GM12891 (cell line): ENCODE measurements around the gene ANKMY2.

Experiments used
- DNase-seq: peaks from one replicate; pipeline ENCODE4 v3.0.0; 2011; ENCODE audit warnings: low spot score; ENCODE audit not compliant: insufficient read length
- FAIRE-seq: peaks from 2 replicates; lab custom pipeline; 2011; peaks lifted over from hg19 to GRCh38; lab: Jason Lieb, UNC
- PAX5 ChIP-seq: IDR thresholded peaks from 2 replicates; pipeline ENCODE4 v1.6.1; 2011; ENCODE audit warnings: low read length, moderate library complexity, mild to moderate bottlenecking; ENCODE audit not compliant: insufficient read depth, severe bottlenecking
- POLR2A ChIP-seq: IDR thresholded peaks from 2 replicates; pipeline ENCODE4 v1.6.1; 2011; ENCODE audit warnings: low read depth, low read length, control low read depth
- POLR2AphosphoS5 ChIP-seq: IDR thresholded peaks from 2 replicates; pipeline ENCODE4 v1.6.1; 2011; ENCODE audit warnings: low read depth, low read length, control low read depth
- POU2F2 ChIP-seq: IDR thresholded peaks from 2 replicates; pipeline ENCODE4 v1.6.1; 2011; ENCODE audit warnings: low read depth, mild to moderate bottlenecking, control low read depth, low read length, moderate library complexity
- SPI1 ChIP-seq: IDR thresholded peaks from 2 replicates; pipeline ENCODE4 v1.6.1; 2011; ENCODE audit warnings: low read depth, low read length, control low read depth
- TAF1 ChIP-seq: IDR thresholded peaks from 2 replicates; pipeline ENCODE4 v1.6.1; 2011; ENCODE audit warnings: low read depth, low read length, control low read depth

Gene ANKMY2

GRCh38 chr7:16646472-16647072, 1.0 kb upstream of the ANKMY2 start:
- FAIRE-seq, result no peak
- TF ChIP-seq POLR2A (no peak), POU2F2 (no peak), PAX5 (no peak), POLR2AphosphoS5 (no peak), TAF1 (no peak), SPI1 (no peak)
- DNase-seq, result no peak

GRCh38 chr7:16644636-16645592, 640 bp downstream of the ANKMY2 start:
- DNase-seq (no peak), FAIRE-seq (no peak)

GRCh38 chr7:16644157-16644556, 1.4 kb downstream of the ANKMY2 start:
- no peak for DNase-seq
- TF ChIP-seq SPI1, result no peak
- TF ChIP-seq PAX5, result no peak
- TF ChIP-seq POLR2A, result no peak
- TF ChIP-seq POU2F2, result no peak
- TF ChIP-seq TAF1, result no peak
- no peak for TF ChIP-seq POLR2AphosphoS5
- no peak for FAIRE-seq

More at GRCh38 chr7:16644636-16645592, 640 bp downstream of the ANKMY2 start:
- TF ChIP-seq PAX5, result no peak
- TF ChIP-seq POLR2AphosphoS5, result no peak
- TF ChIP-seq POU2F2, result no peak
- no peak for TF ChIP-seq SPI1
- TF ChIP-seq TAF1, result no peak
- no peak for TF ChIP-seq POLR2A

DNA sequence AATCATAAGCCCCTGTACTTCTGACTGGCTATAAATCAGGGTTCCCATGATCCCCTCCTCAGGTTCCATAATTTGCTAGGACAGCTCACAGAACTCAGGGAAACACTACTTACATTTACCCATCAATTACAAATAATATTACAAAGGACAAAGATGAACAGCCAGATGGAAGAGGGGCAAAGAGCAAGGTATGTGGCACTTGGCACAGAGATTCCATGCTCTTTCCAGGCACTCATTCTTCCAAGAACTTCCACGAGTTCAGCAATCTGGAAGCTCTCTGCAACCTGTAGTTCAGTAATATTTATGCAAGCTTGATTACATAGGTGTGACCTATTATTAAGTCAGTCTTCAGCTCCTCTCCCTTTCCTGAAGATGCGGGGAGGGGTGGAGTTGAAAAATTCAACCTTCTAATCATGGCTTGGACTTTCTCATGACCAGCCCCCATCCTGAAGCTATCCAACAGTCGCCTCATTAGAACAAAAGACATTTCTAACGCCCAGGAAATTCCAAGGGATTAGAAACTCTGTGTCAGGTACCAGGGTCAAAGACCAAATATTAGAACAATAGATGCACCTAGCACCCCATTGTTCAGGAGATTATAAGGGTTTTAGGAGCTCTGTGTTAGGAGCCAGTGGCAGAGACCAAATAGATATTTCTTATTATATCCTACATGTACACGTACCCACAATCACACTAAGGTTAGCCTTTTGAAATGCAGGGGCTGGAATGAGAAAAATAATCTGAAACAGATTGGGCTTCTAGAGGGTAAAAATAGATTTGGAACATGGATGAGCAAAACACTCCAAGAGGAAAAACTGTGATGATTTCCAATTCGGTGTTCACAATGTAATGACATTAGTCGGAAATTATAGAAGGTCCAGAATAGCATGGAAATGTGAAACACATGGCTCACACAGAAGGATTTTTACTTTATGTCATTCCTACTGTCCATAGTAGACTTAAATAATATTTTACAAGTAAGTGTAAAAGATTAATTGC, 7.0 kb downstream of the ANKMY2 start:
- DNase-seq (no peak), FAIRE-seq (no peak)
- TF ChIP-seq TAF1, result no peak
- no peak for TF ChIP-seq POLR2AphosphoS5
- no peak for TF ChIP-seq POU2F2
- no peak for TF ChIP-seq POLR2A
- no peak for TF ChIP-seq SPI1
- no peak for TF ChIP-seq PAX5

- DNase-seq (no peak), FAIRE-seq (no peak)
- TF ChIP-seq SPI1 (no peak), POLR2A (no peak), PAX5 (no peak), POU2F2 (no peak), TAF1 (no peak), POLR2AphosphoS5 (no peak)
Measured at GRCh38 chr7:16637379-16637778, 8.2 kb downstream of the ANKMY2 start.

- DNase-seq (no peak), FAIRE-seq (no peak)
- TF ChIP-seq POU2F2 (no peak), POLR2AphosphoS5 (no peak), TAF1 (no peak), PAX5 (no peak), POLR2A (no peak), SPI1 (no peak)
Measured at GRCh38 chr7:16636555-16637101, 8.9 kb downstream of the ANKMY2 start.

DNA sequence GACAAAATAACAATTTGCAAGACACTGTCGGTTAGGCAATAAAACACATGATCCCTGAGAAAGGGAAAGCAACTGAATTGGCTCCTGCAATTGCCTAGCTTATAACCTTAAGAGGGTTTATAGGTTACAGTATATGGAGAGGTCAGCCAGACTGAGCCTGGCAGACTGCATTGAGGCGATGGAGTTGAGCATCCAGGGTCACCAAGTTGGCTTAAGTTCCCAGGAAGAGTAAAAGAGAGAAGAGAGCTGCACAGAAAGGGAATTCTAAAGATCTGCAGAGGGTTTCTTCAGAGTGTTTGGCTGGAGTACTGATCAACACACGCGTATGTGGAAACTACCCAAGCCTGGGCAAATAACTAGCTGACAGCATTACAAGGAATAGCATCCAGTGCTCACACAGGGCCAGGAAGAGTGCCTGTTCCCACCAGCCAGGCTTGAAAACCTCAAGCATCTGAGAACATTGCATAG, 11.2 kb downstream of the ANKMY2 start:
- FAIRE-seq, result no peak
- no peak for DNase-seq
- TF ChIP-seq PAX5, result no peak
- no peak for TF ChIP-seq TAF1
- TF ChIP-seq POLR2AphosphoS5, result no peak
- TF ChIP-seq SPI1, result no peak
- TF ChIP-seq POLR2A, result no peak
- no peak for TF ChIP-seq POU2F2

DNA sequence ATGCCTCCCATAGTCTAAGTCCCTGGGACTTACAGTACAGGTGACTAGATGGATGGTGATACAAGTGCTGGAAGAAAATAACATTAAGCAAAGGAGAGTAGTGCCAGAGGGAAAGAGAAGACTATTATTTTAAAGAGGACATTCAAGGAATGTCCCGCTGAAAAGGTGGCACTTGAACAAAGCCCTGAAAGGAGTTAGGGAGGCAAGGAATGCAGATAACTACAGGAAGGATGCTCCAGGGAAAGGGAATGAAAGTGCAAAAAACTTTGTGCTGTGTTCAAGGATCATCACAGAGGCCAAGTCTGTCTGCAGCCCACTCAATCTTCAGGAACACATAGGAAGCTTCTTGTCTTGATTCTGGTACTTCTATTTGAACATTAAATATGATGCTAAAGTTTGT, 14.9 kb downstream of the ANKMY2 start:
- FAIRE-seq (no peak), DNase-seq (no peak)
- TF ChIP-seq POLR2AphosphoS5, result no peak
- no peak for TF ChIP-seq TAF1
- no peak for TF ChIP-seq POU2F2
- TF ChIP-seq PAX5, result no peak
- no peak for TF ChIP-seq POLR2A
- TF ChIP-seq SPI1, result no peak
